DOHH2 (cell line): ENCODE results near the gene BRPF3.

Experiments used
- CTCF ChIP-seq: fragments of 200-600 bp; sonication (generic); IDR thresholded peaks from one replicate; pipeline ENCODE4 v1.5.1; 2014; ENCODE audit warnings: antibody characterized with exemption, mild to moderate bottlenecking, low read depth, low read length; ENCODE audit not compliant: poor library complexity, severe bottlenecking
- EZH2phosphoT487 ChIP-seq: fragments of 200-600 bp; sonication (generic); IDR thresholded peaks from 2 replicates; pipeline ENCODE4 v1.6.1; 2017; ENCODE audit warnings: borderline replicate concordance, mild to moderate bottlenecking, antibody characterized with exemption, low read length, moderate library complexity, mixed read lengths

GRCh38 chr6:36280467-36280866, 83.9 kb downstream of the BRPF3 start:
- no peak for TF ChIP-seq CTCF
- TF ChIP-seq EZH2phosphoT487, result no peak
